Neuronal stem cell (in vitro differentiated cells): Measurements from ENCODE around the gene SERBP1.

Experiments used
- DNase-seq: peaks from one replicate; pipeline ENCODE4 v3.0.0-alpha.2; 2013; ENCODE audit warnings: low spot score
- H2AFZ ChIP-seq: one replicate; pipeline ENCODE4 v1.6.1; 2013; ENCODE audit warnings: mild to moderate bottlenecking, low read length, inconsistent platforms
- H2AK5ac ChIP-seq: 2 replicates; pipeline ENCODE4 v1.6.1; 2013; ENCODE audit warnings: low read depth, mild to moderate bottlenecking, inconsistent platforms, low read length, moderate library complexity, mixed read lengths
- H2BK120ac ChIP-seq: 2 replicates; pipeline ENCODE4 v1.6.1; 2013; ENCODE audit warnings: low read depth, mild to moderate bottlenecking, inconsistent platforms, low read length, moderate library complexity, mixed read lengths
- H2BK12ac ChIP-seq: one replicate; pipeline ENCODE4 v1.6.1; 2013; ENCODE audit warnings: low read length, inconsistent platforms
- H2BK15ac ChIP-seq: 2 replicates; pipeline ENCODE4 v1.6.1; 2013; ENCODE audit warnings: mild to moderate bottlenecking, low read length, inconsistent platforms, mixed read lengths
- H2BK5ac ChIP-seq: one replicate; pipeline ENCODE4 v1.6.1; 2013; ENCODE audit warnings: inconsistent platforms, mild to moderate bottlenecking, low read length, moderate library complexity
- H3K14ac ChIP-seq: one replicate; pipeline ENCODE4 v1.6.1; 2013; ENCODE audit warnings: low read length, inconsistent platforms
- H3K18ac ChIP-seq: 2 replicates; pipeline ENCODE4 v1.6.1; 2013; ENCODE audit warnings: low read length, inconsistent platforms
- H3K23ac ChIP-seq: 2 replicates; pipeline ENCODE4 v1.6.1; 2013; ENCODE audit warnings: low read depth, mild to moderate bottlenecking, mixed read lengths, low read length, inconsistent platforms; ENCODE audit not compliant: poor library complexity
- H3K27ac ChIP-seq: replicated peaks from 3 replicates; pipeline ENCODE4 v1.5.1; 2013; ENCODE audit warnings: low read length, inconsistent platforms
- H3K27me3 ChIP-seq, 3 experiments: 2 replicates each; pipeline ENCODE4 v1.6.1; 2013; ENCODE audit warnings: low read length in 3 of 3, mild to moderate bottlenecking in 2 of 3, inconsistent platforms in 1 of 3, low read depth in 1 of 3, mixed read lengths in 1 of 3, moderate library complexity in 1 of 3; ENCODE audit not compliant: control insufficient read depth in 3 of 3, insufficient read depth in 3 of 3
- H3K36me3 ChIP-seq, 2 donors: replicated peaks in 1 of 2; 2 replicates each; pipeline ENCODE4 v1.6.1; 2013; ENCODE audit warnings: low read length in 2 of 2; ENCODE audit not compliant: control insufficient read depth in 2 of 2, insufficient read depth in 2 of 2
- H3K4ac ChIP-seq: 2 replicates; pipeline ENCODE4 v1.6.1; 2013; ENCODE audit warnings: inconsistent platforms, mild to moderate bottlenecking, low read length, moderate library complexity
- H3K4me1 ChIP-seq, 2 donors: 1 replicate in 1 of 2; 2 replicates in 1 of 2; pipeline ENCODE4 v1.6.1; 2013; ENCODE audit warnings: low read length in 2 of 2, low read depth in 1 of 2; ENCODE audit not compliant: control insufficient read depth in 2 of 2, insufficient read depth in 1 of 2
- H3K4me2 ChIP-seq: one replicate; pipeline ENCODE4 v1.6.1; 2013; ENCODE audit warnings: mild to moderate bottlenecking, low read length, inconsistent platforms; ENCODE audit not compliant: insufficient read depth, poor library complexity, severe bottlenecking
- H3K4me3 ChIP-seq, 2 donors: 2 replicates each; pipeline ENCODE4 v1.5.1; 2013; ENCODE audit warnings: low read length in 2 of 2, mild to moderate bottlenecking in 2 of 2, inconsistent platforms in 1 of 2, moderate library complexity in 1 of 2
- H3K79me1 ChIP-seq: one replicate; pipeline ENCODE4 v1.6.1; 2013; ENCODE audit warnings: low read depth, mild to moderate bottlenecking, inconsistent platforms, low read length, moderate library complexity
- H3K9ac ChIP-seq: one replicate; pipeline ENCODE4 v1.6.1; 2013; ENCODE audit warnings: mild to moderate bottlenecking, low read depth, low read length, inconsistent platforms; ENCODE audit not compliant: poor library complexity
- H3K9me3 ChIP-seq, 2 donors: replicated peaks in 1 of 2; 2 replicates each; pipeline versions ENCODE3 to v1.6.1; 2013; ENCODE audit warnings: low read length in 2 of 2, mild to moderate bottlenecking in 2 of 2, inconsistent platforms in 1 of 2, low read depth in 1 of 2, mixed read lengths in 1 of 2, moderate library complexity in 1 of 2; ENCODE audit not compliant: control insufficient read depth in 2 of 2, insufficient read depth in 1 of 2
- H4K8ac ChIP-seq: one replicate; pipeline ENCODE4 v1.6.1; 2013; ENCODE audit warnings: low read depth, mild to moderate bottlenecking, inconsistent platforms, low read length, moderate library complexity
- H4K91ac ChIP-seq: one replicate; pipeline ENCODE4 v1.6.1; 2013; ENCODE audit warnings: low read length, low read depth, mild to moderate bottlenecking, inconsistent platforms; ENCODE audit not compliant: poor library complexity
- WGBS, 2 donors: extraction: QIAGEN DNeasy Blood & Tissue Kit; methylation state at CpG; one replicate each; pipeline ENCODE4 v1.1.7; 2013; ENCODE audit warnings: missing lambda C conversion rate in 2 of 2, mixed read lengths in 1 of 2; ENCODE audit not compliant: insufficient read length in 2 of 2, insufficient replicate concordance in 1 of 2; ENCODE audit errors: extremely low coverage in 2 of 2; 5-methylcytosine and 5-hydroxymethylcytosine counted together

SERBP1 gene

GRCh38 chr1:67441183-67441582 lies 11.0 kb upstream of the SERBP1 start:
- Histone ChIP-seq H2BK12ac (no peak overlapping the region), H2AFZ (no peak overlapping the region), H3K23ac (no peak overlapping the region), H3K36me3 (no peaks in the 10 kb centered on the region), H3K4me2 (no peak overlapping the region), H3K79me1 (no peaks in the 10 kb centered on the region), H3K18ac (no peak overlapping the region), H3K14ac (no peak overlapping the region), H2BK15ac (no peak overlapping the region), H4K8ac (no peak overlapping the region), H3K9ac (no peak overlapping the region), H3K27ac (no peak overlapping the region), H3K4ac (no peak overlapping the region), H3K4me3 (no peak overlapping the region), H2BK120ac (no peak overlapping the region), H2BK5ac (no peak overlapping the region), H3K9me3 (no peaks in the 10 kb centered on the region), H4K91ac (no peak overlapping the region), H2AK5ac (no peak overlapping the region), H3K27me3 (peaks cover 0 to 47% (median 0%) of the 10 kb centered on the region in 3 experiments), H3K4me1 (no peaks in the 10 kb centered on the region)
- DNase-seq: no peak
- 100% methylated on average over 1 of the region's 3 CpGs; no CpG with 5 or more reads in 1 of the 2 donors for WGBS, 2 donors

GRCh38 chr1:67440339-67440738 lies 10.1 kb upstream of the SERBP1 start:
- Histone ChIP-seq H3K9ac (no peak overlapping the region), H2BK5ac (no peak overlapping the region), H3K18ac (no peak overlapping the region), H3K4me3 (no peak overlapping the region), H2BK12ac (no peak overlapping the region), H2BK120ac (no peak overlapping the region), H3K14ac (no peak overlapping the region), H3K4ac (no peak overlapping the region), H3K36me3 (no peaks in the 10 kb centered on the region), H2BK15ac (no peak overlapping the region), H3K27ac (no peak overlapping the region), H3K9me3 (no peaks in the 10 kb centered on the region), H3K4me2 (no peak overlapping the region), H2AK5ac (no peak overlapping the region), H4K91ac (no peak overlapping the region), H3K4me1 (no peaks in the 10 kb centered on the region), H2AFZ (no peak overlapping the region), H3K79me1 (no peaks in the 10 kb centered on the region), H3K27me3 (peaks cover 0 to 47% (median 0%) of the 10 kb centered on the region in 3 experiments), H4K8ac (no peak overlapping the region), H3K23ac (no peak overlapping the region)
- no CpG with 5 or more reads among the region's 3 CpGs for WGBS, 2 donors
- DNase-seq: no peak

GRCh38 chr1:67439277-67440029 lies 9.3 kb upstream of the SERBP1 start:
- Histone ChIP-seq H3K27ac (no peak overlapping the region), H3K4ac (no peak overlapping the region), H3K14ac (no peak overlapping the region), H3K27me3 (peaks cover 0 to 48% (median 0%) of the 10 kb centered on the region in 3 experiments), H3K4me2 (no peak overlapping the region), H3K36me3 (no peaks in the 10 kb centered on the region), H3K4me3 (no peak overlapping the region), H2BK15ac (no peak overlapping the region), H3K9me3 (no peaks in the 10 kb centered on the region), H2AK5ac (no peak overlapping the region), H2BK12ac (no peak overlapping the region), H2BK120ac (no peak overlapping the region), H3K9ac (no peak overlapping the region), H2AFZ (no peak overlapping the region), H4K8ac (no peak overlapping the region), H3K4me1 (no peaks in the 10 kb centered on the region), H3K79me1 (no peaks in the 10 kb centered on the region), H2BK5ac (no peak overlapping the region), H4K91ac (no peak overlapping the region), H3K23ac (no peak overlapping the region), H3K18ac (no peak overlapping the region)
- WGBS, 2 donors: 100% methylated on average over 1 of the region's 6 CpGs; no CpG with 5 or more reads in 1 of the 2 donors
- DNase-seq: no peak

- H3K27ac ChIP-seq: no peak overlapping the region
- H2AK5ac ChIP-seq: no peak overlapping the region
- H3K23ac ChIP-seq: no peak overlapping the region
- no peaks in the 10 kb centered on the region for H3K79me1 ChIP-seq
- no peak overlapping the region for H3K9ac ChIP-seq
- peaks cover 0 to 56% (median 0%) of the 10 kb centered on the region in 3 experiments for H3K27me3 ChIP-seq
- no peak overlapping the region for H3K4me3 ChIP-seq
- H3K36me3 ChIP-seq: no peaks in the 10 kb centered on the region
- H2BK12ac ChIP-seq: no peak overlapping the region
- no peak overlapping the region for H2BK120ac ChIP-seq
- no CpG with 5 or more reads among the region's 2 CpGs for WGBS, 2 donors
- H3K4ac ChIP-seq: no peak overlapping the region
- no peak overlapping the region for H3K18ac ChIP-seq
- H2BK15ac ChIP-seq: no peak overlapping the region
- DNase-seq: no peak
- H3K9me3 ChIP-seq: no peaks in the 10 kb centered on the region
- no peak overlapping the region for H4K8ac ChIP-seq
- H3K4me1 ChIP-seq: no peaks in the 10 kb centered on the region
- no peak overlapping the region for H2AFZ ChIP-seq
- H3K4me2 ChIP-seq: no peak overlapping the region
- no peak overlapping the region for H3K14ac ChIP-seq
- H2BK5ac ChIP-seq: no peak overlapping the region
- no peak overlapping the region for H4K91ac ChIP-seq
These were observed 7.8 kb upstream of the SERBP1 start for GRCh38 chr1:67437961-67438360.
